HepG2 (cell line): ENCODE results near the gene ACOXL. TPM values are rescaled to one million over a fixed set of nuclear protein-coding genes. Genes with fewer than 3 reads are reported as not detected.

Experiments
- ARID2 ChIP-seq: sonication (generic); formaldehyde crosslinking; IDR thresholded peaks from 2 replicates; pipeline ENCODE4 v1.8.1; 2022; ENCODE audit warnings: mild to moderate bottlenecking, missing genetic modification reagents, borderline replicate concordance
- DMAP1 ChIP-seq: IDR thresholded peaks from 2 replicates; pipeline ENCODE4 v1.6.1; 2016
- ETV5 ChIP-seq: IDR thresholded peaks from 2 replicates; pipeline ENCODE4 v1.6.1; 2018; ENCODE audit warnings: missing biosample characterization, missing genetic modification reagents, inconsistent platforms, borderline replicate concordance
- FOXK1 ChIP-seq: sonication (generic); formaldehyde crosslinking; IDR thresholded peaks from 2 replicates; pipeline ENCODE4 v1.4.0; 2020; ENCODE audit warnings: low read depth, missing genetic modification reagents, borderline replicate concordance
- HNF4G ChIP-seq, 2 experiments: sonication (generic) in 1 of 2; formaldehyde crosslinking in 1 of 2; IDR thresholded peaks; 2 replicates each; pipeline versions ENCODE4 v1.4.0 to v1.6.1; 2011 to 2020; ENCODE audit warnings: borderline replicate concordance in 2 of 2, low read depth in 2 of 2, mild to moderate bottlenecking in 2 of 2, low read length in 1 of 2, missing genetic modification reagents in 1 of 2, moderate library complexity in 1 of 2
- HOMEZ ChIP-seq: IDR thresholded peaks from 2 replicates; pipeline ENCODE4 v1.6.1; 2016; ENCODE audit warnings: low read depth
- IKZF1 ChIP-seq: fragments of 450-650 bp; IDR thresholded peaks from 2 replicates; pipeline ENCODE4 v1.7.1; 2016
- KLF16 ChIP-seq, 2 experiments: sonication (generic) in 1 of 2; formaldehyde crosslinking in 1 of 2; IDR thresholded peaks; 2 replicates each; pipeline versions ENCODE4 v1.6.1 to v1.8.0; 2016 to 2023; ENCODE audit warnings: missing genetic modification reagents in 2 of 2, missing compliant biosample characterization in 1 of 2
- MEF2D ChIP-seq: sonication (generic); formaldehyde crosslinking; IDR thresholded peaks from 2 replicates; pipeline ENCODE4 v1.5.1; 2020; ENCODE audit warnings: mild to moderate bottlenecking, missing genetic modification reagents
- MIXL1 ChIP-seq: IDR thresholded peaks from 2 replicates; pipeline ENCODE4 v1.6.1; 2016
- NR2C2 ChIP-seq: sonication (generic); formaldehyde crosslinking; IDR thresholded peaks from 2 replicates; pipeline ENCODE4 v1.4.0; 2020; ENCODE audit warnings: missing genetic modification reagents, mild to moderate bottlenecking, moderate library complexity, borderline replicate concordance
- PHF21A ChIP-seq: sonication (generic); formaldehyde crosslinking; IDR thresholded peaks from 2 replicates; pipeline ENCODE4 v1.5.0; 2020; ENCODE audit warnings: mild to moderate bottlenecking, missing genetic modification reagents
- RAD51 ChIP-seq: fragments of 450-650 bp; IDR thresholded peaks from 2 replicates; pipeline ENCODE4 v1.6.1; 2016; ENCODE audit warnings: borderline replicate concordance
- SOX6 ChIP-seq, 2 experiments: fragments of 450-650 bp in 1 of 2; sonication (generic) in 1 of 2; formaldehyde crosslinking in 1 of 2; IDR thresholded peaks; 2 replicates each; pipeline versions ENCODE4 v1.4.0 to v1.6.1; 2017 to 2020; ENCODE audit warnings: antibody characterized with exemption in 1 of 2, mild to moderate bottlenecking in 1 of 2, missing genetic modification reagents in 1 of 2
- TBP ChIP-seq: sonication (generic); formaldehyde crosslinking; IDR thresholded peaks from 2 replicates; pipeline ENCODE4 v1.5.0; 2020; ENCODE audit warnings: missing genetic modification reagents
- THAP11 ChIP-seq: IDR thresholded peaks from 2 replicates; pipeline ENCODE4 v1.6.1; 2016; ENCODE audit warnings: missing biosample characterization, missing genetic modification reagents
- THAP8 ChIP-seq: sonication (generic); formaldehyde crosslinking; IDR thresholded peaks from 2 replicates; pipeline ENCODE4 v1.5.1; 2020; ENCODE audit warnings: missing genetic modification reagents, mild to moderate bottlenecking, borderline replicate concordance
- ZBTB34 ChIP-seq: sonication (generic); formaldehyde crosslinking; IDR thresholded peaks from 2 replicates; pipeline ENCODE4 v1.8.0; 2022; ENCODE audit warnings: mild to moderate bottlenecking, missing genetic modification reagents
- ZEB1 ChIP-seq: IDR thresholded peaks from 2 replicates; pipeline ENCODE4 v1.6.1; 2012; ENCODE audit warnings: mild to moderate bottlenecking, low read depth, inconsistent platforms; ENCODE audit not compliant: insufficient replicate concordance
- ZNF253 ChIP-seq: sonication (generic); formaldehyde crosslinking; IDR thresholded peaks from 2 replicates; pipeline ENCODE4 v1.8.0; 2022; ENCODE audit warnings: mild to moderate bottlenecking, missing genetic modification reagents, borderline replicate concordance
- ZNF335 ChIP-seq: sonication (generic); formaldehyde crosslinking; IDR thresholded peaks from 2 replicates; pipeline ENCODE4 v1.4.0; 2020; ENCODE audit warnings: missing genetic modification reagents
- ZNF629 ChIP-seq: sonication (generic); formaldehyde crosslinking; conservative IDR thresholded peaks from 2 replicates; pipeline ENCODE4 v1.5.0; 2020; ENCODE audit warnings: missing genetic modification reagents
- ZNF746 ChIP-seq: sonication (generic); formaldehyde crosslinking; IDR thresholded peaks from 2 replicates; pipeline ENCODE4 v1.8.0; 2022; ENCODE audit warnings: mild to moderate bottlenecking, missing genetic modification reagents
- polyA plus RNA-seq, 8 experiments: library from polyadenylated mRNA; depleted of rRNA in 3 of 8; stranded (reverse) in 7 of 8; unstranded in 1 of 8; fragments of >200 nt; fragmentation: Illumina TruSeq in 4 of 8; extraction: Trizol in 4 of 8; gene quantifications; 2 replicates each; pipeline versions ENCODE4 v1.2.1 to v1.2.3, GENCODE V29; 2011 to 2016; ENCODE audit warnings: low read depth in 4 of 8, missing spikeins in 1 of 8, mixed read lengths in 1 of 8; ENCODE audit not compliant: insufficient read depth in 1 of 8
- total RNA-seq, 5 experiments: library from RNA; depleted of rRNA; stranded (reverse); fragments of >200 nt; fragmentation: Illumina TruSeq; extraction: Trizol; gene quantifications; 2 replicates each; pipeline ENCODE4 v1.2.3, GENCODE V29; 2016; ENCODE audit warnings: low read depth in 1 of 5
- TF ChIP-seq, protein P1 (sequence below), 2 experiments: sonication (generic) in 1 of 2; formaldehyde crosslinking in 1 of 2; IDR thresholded peaks; 2 replicates each; pipeline versions ENCODE4 v1.5.1 to v1.6.1; 2011 to 2020; ENCODE audit warnings: borderline replicate concordance in 1 of 2, low read depth in 1 of 2, low read length in 1 of 2, mild to moderate bottlenecking in 1 of 2, missing genetic modification reagents in 1 of 2, moderate library complexity in 1 of 2

The ACOXL gene
- total and polyA plus RNA-seq, 2 of the 13 experiments (the other 11 are each of a cell fraction or from before 2014, with no cell fraction given) = not detected

DNA sequence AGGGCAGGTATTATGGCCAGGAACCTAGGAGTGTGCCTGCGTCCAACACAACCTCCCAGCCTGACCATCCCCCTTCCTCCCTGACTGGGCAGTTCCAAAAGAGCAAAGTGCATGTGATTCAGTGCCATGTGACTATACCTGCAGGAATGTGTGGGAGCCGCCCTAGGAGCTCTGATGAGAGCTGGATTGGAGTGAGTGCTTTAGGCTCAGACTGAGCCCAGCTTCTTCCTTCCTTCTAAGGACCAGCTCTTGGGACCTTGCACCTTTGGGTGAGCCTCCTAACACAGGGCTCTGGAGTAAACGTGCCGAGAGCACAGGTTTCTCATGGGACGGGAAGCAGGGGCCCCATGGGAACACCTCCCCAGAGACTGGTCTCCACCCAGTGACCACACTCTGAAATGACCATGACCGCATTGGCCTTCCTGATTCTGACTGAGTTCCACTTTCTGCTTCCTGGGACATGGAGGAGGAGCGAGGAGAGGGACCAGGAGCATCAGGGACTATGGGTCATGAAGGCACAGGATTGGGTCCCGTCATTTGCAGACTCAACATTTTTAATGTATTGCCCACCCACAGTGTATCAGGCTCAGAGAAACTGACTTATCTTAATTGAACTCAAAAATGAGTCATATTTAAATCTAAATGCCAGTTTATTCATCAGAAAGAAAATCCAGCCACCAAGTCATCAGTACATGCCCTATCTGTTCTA is 300.5 kb downstream of the ACOXL start (continued):
- TF ChIP-seq, protein P1, sequence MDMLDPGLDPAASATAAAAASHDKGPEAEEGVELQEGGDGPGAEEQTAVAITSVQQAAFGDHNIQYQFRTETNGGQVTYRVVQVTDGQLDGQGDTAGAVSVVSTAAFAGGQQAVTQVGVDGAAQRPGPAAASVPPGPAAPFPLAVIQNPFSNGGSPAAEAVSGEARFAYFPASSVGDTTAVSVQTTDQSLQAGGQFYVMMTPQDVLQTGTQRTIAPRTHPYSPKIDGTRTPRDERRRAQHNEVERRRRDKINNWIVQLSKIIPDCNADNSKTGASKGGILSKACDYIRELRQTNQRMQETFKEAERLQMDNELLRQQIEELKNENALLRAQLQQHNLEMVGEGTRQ (IDR thresholded peaks at IDR 0.05; ENCODE audit: low read depth, low read length) = peak; percentile 83
- TF ChIP-seq, protein P1 (CRISPR knock-in tag; IDR thresholded peaks at IDR 0.05; ENCODE audit: borderline replicate concordance) = peak; percentile 83; the same call in 1 of the 2 replicates
- TF ChIP-seq THAP8 (CRISPR knock-in tag) = no peak
- TF ChIP-seq ZNF335 = no peak
- TF ChIP-seq ZNF629 (CRISPR knock-in tag) = no peak
- peak; percentile 22; the same call in 1 of the 2 replicates for TF ChIP-seq FOXK1 (CRISPR knock-in tag)
- TF ChIP-seq ZBTB34 (CRISPR knock-in tag) = no peak
- no peak for TF ChIP-seq ZNF746 (CRISPR knock-in tag)
- peak; percentile 41; the same call in 1 of the 2 replicates for TF ChIP-seq HOMEZ (CRISPR knock-in tag)
- 0 out of 2 replicates have a peak, but pooled peaks have one; percentile 18 for TF ChIP-seq PHF21A
- TF ChIP-seq DMAP1 (CRISPR knock-in tag) = peak; percentile 81
- TF ChIP-seq ARID2 (CRISPR knock-in tag) = no peak
- TF ChIP-seq RAD51 = peak; percentile 45
- peak; percentile 71 for TF ChIP-seq HNF4G (IDR thresholded peaks at IDR 0.05; ENCODE audit: borderline replicate concordance, low read depth, low read length)
- peak; percentile 66; the same call in 1 of the 2 replicates for TF ChIP-seq HNF4G (CRISPR knock-in tag; IDR thresholded peaks at IDR 0.05; ENCODE audit: borderline replicate concordance, low read depth)
- peak; percentile 39; the same call in 1 of the 2 replicates for TF ChIP-seq THAP11 (CRISPR knock-in tag)
- TF ChIP-seq KLF16 (CRISPR knock-in tag; IDR thresholded peaks at IDR 0.05) = 0 out of 4 replicates have a peak, but pooled peaks of 1 of the 2 experiments have one; percentile 61
- peak; percentile 84 for TF ChIP-seq ZEB1
- peak; percentile 58; the same call in 1 of the 2 replicates for TF ChIP-seq ZNF253 (CRISPR knock-in tag)
- TF ChIP-seq ETV5 (CRISPR knock-in tag) = no peak; the same call in 1 of the 2 replicates
- TF ChIP-seq MIXL1 = no peak
- TF ChIP-seq SOX6 (IDR thresholded peaks at IDR 0.05) = no peak
- TF ChIP-seq SOX6 (CRISPR knock-in tag; IDR thresholded peaks at IDR 0.05) = 0 out of 2 replicates have a peak, but pooled peaks have one; percentile 24
- TF ChIP-seq NR2C2 (CRISPR knock-in tag) = peak; percentile 34; the same call in 1 of the 2 replicates
- no peak for TF ChIP-seq TBP
- TF ChIP-seq IKZF1 = no peak
- TF ChIP-seq MEF2D (CRISPR knock-in tag) = no peak
